Tibial artery (tissue), 4 donors: ENCODE data around the gene BICDL1.

Experiments
- DNase-seq, 2 donors: peaks; one replicate each; pipeline ENCODE4 v3.0.0-alpha.2; 2019
- H3K27ac ChIP-seq, 2 donors: fragments of 200-600 bp; sonication (generic) in 1 of 2; 1 replicate in 1 of 2; 2 replicates in 1 of 2; pipeline ENCODE4 v1.5.1; 2018 to 2019; ENCODE audit warnings: mild to moderate bottlenecking in 1 of 2
- H3K27me3 ChIP-seq, 2 donors: fragments of 200-600 bp; sonication (generic) in 1 of 2; one replicate each; pipeline versions ENCODE4 v1.5.1 to v1.6.0; 2016 to 2019
- H3K36me3 ChIP-seq, 3 donors: fragments of 200-600 bp; sonication (generic) in 2 of 3; one replicate each; pipeline ENCODE4 v1.5.1; 2016 to 2019; ENCODE audit warnings: mild to moderate bottlenecking in 2 of 3
- H3K4me1 ChIP-seq, 4 donors: fragments of 200-600 bp; sonication (generic) in 2 of 4; 1 replicate in 3 of 4; 2 replicates in 1 of 4; pipeline ENCODE4 v1.5.1; 2016 to 2019
- H3K4me3 ChIP-seq, 2 donors: fragments of 200-600 bp; sonication (generic) in 1 of 2; 1 replicate in 1 of 2; 2 replicates in 1 of 2; pipeline ENCODE4 v1.5.1; 2018 to 2019; ENCODE audit warnings: mild to moderate bottlenecking in 2 of 2
- H3K9me3 ChIP-seq, 3 donors: fragments of 200-600 bp; sonication (generic) in 1 of 3; one replicate each; pipeline ENCODE4 v1.5.1; 2016 to 2019
- CTCF ChIP-seq, 2 experiments: fragments of 200-600 bp in 1 of 2; fragments of 450-650 bp in 1 of 2; IDR thresholded peaks; one replicate each; pipeline ENCODE4 v1.5.1; 2017 to 2019; ENCODE audit warnings: antibody characterized with exemption in 2 of 2, mild to moderate bottlenecking in 1 of 2, moderate library complexity in 1 of 2
- intact Hi-C: fragments of 100-400 bp; cut with DNase I; formaldehyde crosslinking; loops from one replicate; pipeline ENCODE4 v1.15.0; 2023; ENCODE audit warnings: low total_unique reads

BICDL1 gene

GRCh38 chr12:119988472-119989360, at the start of gene BICDL1:
BICDL1 (plus strand) TSS chr12:119989236; CDS start chr12:119989869, 633 bp downstream.
- peaks cover 0 to 20% (median 14%) of the 10 kb centered on the region in 4 donors for H3K4me1 ChIP-seq
- DNase-seq: peak in 1 of 2 donors; percentile 27
- peaks cover 0 to 22% of the 10 kb centered on the region in 2 donors for H3K27me3 ChIP-seq
- H3K9me3 ChIP-seq: no peaks in the 10 kb centered on the region
- H3K36me3 ChIP-seq: no peaks in the 10 kb centered on the region
- no peak for TF ChIP-seq CTCF (IDR thresholded peaks at IDR 0.05)
- H3K27ac ChIP-seq: no peak within 1 kb of the TSS
- intact Hi-C loops: no loop called here
- H3K4me3 ChIP-seq: peak within 1 kb of the TSS; percentile 48 to 61

- DNase-seq: no peak
- H3K36me3 ChIP-seq: no peaks in the 10 kb centered on the region
- H3K4me1 ChIP-seq: no peaks in the 10 kb centered on the region
- intact Hi-C loops: no loop called here
- no peak for TF ChIP-seq CTCF (IDR thresholded peaks at IDR 0.05)
- H3K27me3 ChIP-seq: peaks cover 0 to 8% of the 10 kb centered on the region in 2 donors
- no peak overlapping the region for H3K4me3 ChIP-seq
- no peaks in the 10 kb centered on the region for H3K9me3 ChIP-seq
- no peak overlapping the region for H3K27ac ChIP-seq
Measured at GRCh38 chr12:119940897-119941296, 48.1 kb upstream of the BICDL1 start.

GRCh38 chr12:119942386-119942785, 46.6 kb upstream of the BICDL1 start:
- Histone ChIP-seq H3K27ac (no peak overlapping the region), H3K4me1 (no peaks in the 10 kb centered on the region), H3K36me3 (no peaks in the 10 kb centered on the region), H3K27me3 (peaks cover 0 to 8% of the 10 kb centered on the region in 2 donors), H3K4me3 (no peak overlapping the region), H3K9me3 (no peaks in the 10 kb centered on the region)
- intact Hi-C loops: no loop called here
- DNase-seq: no peak
- no peak for TF ChIP-seq CTCF (IDR thresholded peaks at IDR 0.05)

- no peaks in the 10 kb centered on the region for H3K9me3 ChIP-seq
- intact Hi-C loops: loop anchor here (5.0 kb wide), 1 partner anchor 104 kb away; no protein-coding TSS in a partner anchor
- H3K36me3 ChIP-seq: no peaks in the 10 kb centered on the region
- H3K4me3 ChIP-seq: no peak overlapping the region
- peaks cover 0 to 2% of the 10 kb centered on the region in 2 donors for H3K27me3 ChIP-seq
- H3K4me1 ChIP-seq: no peaks in the 10 kb centered on the region
- DNase-seq: no peak
- no peak for TF ChIP-seq CTCF (IDR thresholded peaks at IDR 0.05)
- no peak overlapping the region for H3K27ac ChIP-seq
Measured at GRCh38 chr12:119946213-119946612, 42.8 kb upstream of the BICDL1 start.

- Histone ChIP-seq H3K4me3 (no peak overlapping the region), H3K27me3 (peaks cover 0 to 2% of the 10 kb centered on the region in 2 donors), H3K36me3 (no peaks in the 10 kb centered on the region), H3K9me3 (no peaks in the 10 kb centered on the region), H3K4me1 (no peaks in the 10 kb centered on the region), H3K27ac (no peak overlapping the region)
- DNase-seq: no peak
- TF ChIP-seq CTCF (IDR thresholded peaks at IDR 0.05): no peak
- intact Hi-C loops: loop anchor here (5.0 kb wide), 1 partner anchor 107 kb away; no protein-coding TSS in a partner anchor
Measured at GRCh38 chr12:119949145-119949544, 39.9 kb upstream of the BICDL1 start.
